ENCODE results near the gene CACNA1A.
"Not testable (repeated sequence)": the region's sequence is repeated elsewhere in the genome, so short reads cannot be mapped to it uniquely, and the experiment has no call there.

Gene CACNA1A

GRCh38 chr19:13506471-13506820 lies at the start of gene CACNA1A:
TSS of gene CACNA1A (minus strand) at chr19:13506479. CDS start at chr19:13506224, 255 bp downstream.
- no peak for DNase-seq

GRCh38 chr19:13554506-13555240 lies 48.4 kb upstream of the CACNA1A start:
- DNase-seq = no peak

- DNase-seq = no peak
Observed at GRCh38 chr19:13553880-13554400, 47.7 kb upstream of the CACNA1A start.

GRCh38 chr19:13548131-13548530 lies 41.9 kb upstream of the CACNA1A start:
- DNase-seq = no peak

GRCh38 chr19:13547102-13547501 lies 40.8 kb upstream of the CACNA1A start:
- DNase-seq = no peak

- DNase-seq = no peak
Observed at GRCh38 chr19:13544423-13544822, 38.1 kb upstream of the CACNA1A start.

- no peak for DNase-seq
Observed at GRCh38 chr19:13541554-13541953, 35.3 kb upstream of the CACNA1A start.

GRCh38 chr19:13539332-13539731 lies 33.1 kb upstream of the CACNA1A start:
- DNase-seq = no peak

GRCh38 chr19:13538601-13539253 lies 32.4 kb upstream of the CACNA1A start:
- DNase-seq = no peak

- DNase-seq = no peak
Observed at GRCh38 chr19:13537454-13537853, 31.2 kb upstream of the CACNA1A start.

- DNase-seq = no peak
Observed at GRCh38 chr19:13530720-13531119, 24.4 kb upstream of the CACNA1A start.

- DNase-seq = not testable (repeated sequence)
Observed at GRCh38 chr19:13529721-13530120, 23.4 kb upstream of the CACNA1A start.

- no peak for DNase-seq
Observed at GRCh38 chr19:13526552-13526951, 20.3 kb upstream of the CACNA1A start.

GRCh38 chr19:13521066-13521465 lies 14.8 kb upstream of the CACNA1A start:
- DNase-seq = no peak

- DNase-seq = no peak
Observed at GRCh38 chr19:13511947-13512346, 5.7 kb upstream of the CACNA1A start.

- DNase-seq = no peak
Observed at GRCh38 chr19:13507053-13507611, 853 bp upstream of the CACNA1A start.

- DNase-seq = no peak
Observed at GRCh38 chr19:13505761-13506470, 363 bp downstream of the CACNA1A start.

GRCh38 chr19:13505164-13505695 lies 1.0 kb downstream of the CACNA1A start:
- no peak for DNase-seq

- DNase-seq = no peak
Observed at GRCh38 chr19:13503570-13504235, 2.6 kb downstream of the CACNA1A start.

GRCh38 chr19:13502231-13502630 lies 4.0 kb downstream of the CACNA1A start:
- DNase-seq = no peak

GRCh38 chr19:13499692-13500091 lies 6.6 kb downstream of the CACNA1A start:
- DNase-seq = no peak

GRCh38 chr19:13493516-13494310 lies 12.6 kb downstream of the CACNA1A start:
- DNase-seq = no peak
